ENCODE data around the gene GMCL2.

GMCL2 gene

GRCh38 chr5:178221853-178222252 lies 34.7 kb upstream of the GMCL2 start:
- no peak for DNase-seq (ENCODE audit: low read depth in 2 of 2)

- DNase-seq (ENCODE audit: low read depth in 2 of 2): no peak
Measured at GRCh38 chr5:178221282-178221681, 34.1 kb upstream of the GMCL2 start.

- DNase-seq (ENCODE audit: low read depth in 2 of 2): no peak
Measured at GRCh38 chr5:178218827-178219226, 31.7 kb upstream of the GMCL2 start.

- no peak for DNase-seq (ENCODE audit: low read depth in 2 of 2)
Measured at GRCh38 chr5:178218237-178218776, 31.1 kb upstream of the GMCL2 start.

GRCh38 chr5:178216779-178217178 lies 29.6 kb upstream of the GMCL2 start:
- DNase-seq (ENCODE audit: low read depth in 2 of 2): no peak

GRCh38 chr5:178216088-178216534 lies 28.9 kb upstream of the GMCL2 start:
- no peak for DNase-seq (ENCODE audit: low read depth in 2 of 2)

- no peak for DNase-seq (ENCODE audit: low read depth in 2 of 2)
Measured at GRCh38 chr5:178215280-178216002, 28.3 kb upstream of the GMCL2 start.

GRCh38 chr5:178214160-178214803 lies 27.1 kb upstream of the GMCL2 start:
- DNase-seq (ENCODE audit: low read depth in 2 of 2): no peak

GRCh38 chr5:178213748-178214151 lies 26.6 kb upstream of the GMCL2 start:
- no peak for DNase-seq (ENCODE audit: low read depth in 2 of 2)

- no peak for DNase-seq (ENCODE audit: low read depth in 2 of 2)
Measured at GRCh38 chr5:178213003-178213461, 25.9 kb upstream of the GMCL2 start.

GRCh38 chr5:178212241-178213002 lies 25.3 kb upstream of the GMCL2 start:
- no peak for DNase-seq (ENCODE audit: low read depth in 2 of 2)

GRCh38 chr5:178211095-178212048 lies 24.2 kb upstream of the GMCL2 start:
- no peak for DNase-seq (ENCODE audit: low read depth in 2 of 2)

- no peak for DNase-seq (ENCODE audit: low read depth in 2 of 2)
Measured at GRCh38 chr5:178210686-178211085, 23.5 kb upstream of the GMCL2 start.

GRCh38 chr5:178210073-178210535 lies 22.9 kb upstream of the GMCL2 start:
- no peak for DNase-seq (ENCODE audit: low read depth in 2 of 2)

- DNase-seq (ENCODE audit: low read depth in 2 of 2): no peak
Measured at GRCh38 chr5:178209334-178210072, 22.3 kb upstream of the GMCL2 start.

GRCh38 chr5:178208540-178209227 lies 21.5 kb upstream of the GMCL2 start:
- DNase-seq (ENCODE audit: low read depth in 2 of 2): no peak

- DNase-seq (ENCODE audit: low read depth in 2 of 2): no peak
Measured at GRCh38 chr5:178207917-178208280, 20.7 kb upstream of the GMCL2 start.

- no peak for DNase-seq (ENCODE audit: low read depth in 2 of 2)
Measured at GRCh38 chr5:178207183-178207916, 20.2 kb upstream of the GMCL2 start.

Measured in stimulated activated CD8-positive, alpha-beta memory T cell treated with anti-CD3 and anti-CD28 coated beads, Interleukin-7, amount 100 ng/mL, for 1 hour (primary cell).